Mucosa of stomach (tissue), 1 donor: ENCODE measurements around the gene CEP350.
"Not testable (repeated sequence)": the region's sequence is repeated elsewhere in the genome, so short reads cannot be mapped to it uniquely, and the experiment has no call there.

Experiments used
- H3K27me3 ChIP-seq: one replicate; pipeline ENCODE4 v1.7.0; 2013; ENCODE audit warnings: mild to moderate bottlenecking, low read length; ENCODE audit not compliant: control insufficient read depth, insufficient read depth
- H3K36me3 ChIP-seq: one replicate; pipeline ENCODE4 v1.7.0; 2013; ENCODE audit warnings: low read length; ENCODE audit not compliant: control insufficient read depth, insufficient read depth
- H3K4me1 ChIP-seq: one replicate; pipeline ENCODE4 v1.7.0; 2013; ENCODE audit warnings: mild to moderate bottlenecking, low read length; ENCODE audit not compliant: control insufficient read depth, insufficient read depth
- H3K4me3 ChIP-seq: one replicate; pipeline ENCODE4 v1.7.0; 2013; ENCODE audit warnings: low read length
- H3K9ac ChIP-seq: one replicate; pipeline ENCODE4 v1.7.0; 2013; ENCODE audit warnings: mild to moderate bottlenecking, low read length, moderate library complexity
- H3K9me3 ChIP-seq: one replicate; pipeline ENCODE4 v1.7.0; 2013; ENCODE audit warnings: mild to moderate bottlenecking, low read length, moderate library complexity; ENCODE audit not compliant: control insufficient read depth
- donor health status: Pancreatic carcinoma.

CEP350 gene

GRCh38 chr1:180006762-180007161 lies 52.2 kb downstream of the CEP350 start:
- not testable (repeated sequence) for H3K9me3 ChIP-seq, H3K27me3 ChIP-seq, H3K36me3 ChIP-seq, H3K4me1 ChIP-seq, H3K4me3 ChIP-seq, H3K9ac ChIP-seq

GRCh38 chr1:180020017-180020416 lies 65.4 kb downstream of the CEP350 start:
- no peaks in the 10 kb centered on the region for H3K9me3 ChIP-seq
- H3K27me3 ChIP-seq, result no peaks in the 10 kb centered on the region
- no peak overlapping the region for H3K4me3 ChIP-seq
- H3K4me1 ChIP-seq, result no peaks in the 10 kb centered on the region
- H3K9ac ChIP-seq, result no peak overlapping the region
- peaks cover 8% of the 10 kb centered on the region for H3K36me3 ChIP-seq

GRCh38 chr1:180026556-180026955 lies 71.9 kb downstream of the CEP350 start:
- no peaks in the 10 kb centered on the region for H3K4me1 ChIP-seq
- H3K9me3 ChIP-seq, result no peaks in the 10 kb centered on the region
- H3K9ac ChIP-seq, result no peak overlapping the region
- no peaks in the 10 kb centered on the region for H3K27me3 ChIP-seq
- peaks cover 5% of the 10 kb centered on the region for H3K36me3 ChIP-seq
- no peak overlapping the region for H3K4me3 ChIP-seq

- no peaks in the 10 kb centered on the region for H3K9me3 ChIP-seq
- peaks cover 3% of the 10 kb centered on the region for H3K36me3 ChIP-seq
- no peaks in the 10 kb centered on the region for H3K4me1 ChIP-seq
- no peaks in the 10 kb centered on the region for H3K27me3 ChIP-seq
- no peak overlapping the region for H3K4me3 ChIP-seq
- no peak overlapping the region for H3K9ac ChIP-seq
Measured at GRCh38 chr1:180027949-180028445, 73.4 kb downstream of the CEP350 start.

GRCh38 chr1:180028864-180029263 lies 74.3 kb downstream of the CEP350 start:
- Histone ChIP-seq H3K9me3 (no peaks in the 10 kb centered on the region), H3K36me3 (no peaks in the 10 kb centered on the region), H3K9ac (no peak overlapping the region), H3K4me1 (no peaks in the 10 kb centered on the region), H3K27me3 (no peaks in the 10 kb centered on the region), H3K4me3 (no peak overlapping the region)

- Histone ChIP-seq H3K9me3 (no peaks in the 10 kb centered on the region), H3K4me1 (no peaks in the 10 kb centered on the region), H3K36me3 (no peaks in the 10 kb centered on the region), H3K4me3 (no peak overlapping the region), H3K27me3 (no peaks in the 10 kb centered on the region), H3K9ac (no peak overlapping the region)
Measured at GRCh38 chr1:180029524-180030135, 75.0 kb downstream of the CEP350 start.

GRCh38 chr1:180031664-180032063 lies 77.1 kb downstream of the CEP350 start:
- H3K36me3 ChIP-seq, result no peaks in the 10 kb centered on the region
- no peak overlapping the region for H3K9ac ChIP-seq
- no peaks in the 10 kb centered on the region for H3K27me3 ChIP-seq
- H3K9me3 ChIP-seq, result no peaks in the 10 kb centered on the region
- H3K4me1 ChIP-seq, result no peaks in the 10 kb centered on the region
- H3K4me3 ChIP-seq, result no peak overlapping the region

- Histone ChIP-seq H3K36me3 (no peaks in the 10 kb centered on the region), H3K4me3 (no peak overlapping the region), H3K4me1 (no peaks in the 10 kb centered on the region), H3K9me3 (no peaks in the 10 kb centered on the region), H3K9ac (no peak overlapping the region), H3K27me3 (no peaks in the 10 kb centered on the region)
Measured at GRCh38 chr1:180033390-180033789, 78.8 kb downstream of the CEP350 start.

- H3K27me3 ChIP-seq, result no peaks in the 10 kb centered on the region
- H3K4me1 ChIP-seq, result no peaks in the 10 kb centered on the region
- H3K9me3 ChIP-seq, result no peaks in the 10 kb centered on the region
- no peak overlapping the region for H3K9ac ChIP-seq
- H3K36me3 ChIP-seq, result peaks cover 4% of the 10 kb centered on the region
- no peak overlapping the region for H3K4me3 ChIP-seq
Measured at GRCh38 chr1:180040034-180040433, 85.4 kb downstream of the CEP350 start.

GRCh38 chr1:180041582-180041981 lies 87.0 kb downstream of the CEP350 start:
- Histone ChIP-seq H3K9me3 (no peaks in the 10 kb centered on the region), H3K4me3 (no peak overlapping the region), H3K4me1 (no peaks in the 10 kb centered on the region), H3K9ac (no peak overlapping the region), H3K36me3 (peaks cover 4% of the 10 kb centered on the region), H3K27me3 (no peaks in the 10 kb centered on the region)

GRCh38 chr1:180042988-180043622 lies 88.5 kb downstream of the CEP350 start:
- Histone ChIP-seq H3K9ac (no peak overlapping the region), H3K36me3 (peaks cover 4% of the 10 kb centered on the region), H3K27me3 (no peaks in the 10 kb centered on the region), H3K4me1 (no peaks in the 10 kb centered on the region), H3K9me3 (no peaks in the 10 kb centered on the region), H3K4me3 (no peak overlapping the region)

- Histone ChIP-seq H3K9me3 (no peaks in the 10 kb centered on the region), H3K36me3 (peaks cover 4% of the 10 kb centered on the region), H3K4me3 (no peak overlapping the region), H3K4me1 (no peaks in the 10 kb centered on the region), H3K27me3 (no peaks in the 10 kb centered on the region), H3K9ac (no peak overlapping the region)
Measured at GRCh38 chr1:180043785-180044184, 89.2 kb downstream of the CEP350 start.
